GM19351 (cell line): Measurements from ENCODE around the gene DGKK.
"Not testable (repeated sequence)": the region's sequence is repeated elsewhere in the genome, so short reads cannot be mapped to it uniquely, and the experiment has no call there.

Experiments
- ATAC-seq: cut with Tn5 transposase; IDR thresholded peaks from one replicate; pipeline ENCODE4 v1.9.1; 2021; ENCODE audit warnings: mild to moderate bottlenecking, moderate library complexity; ENCODE audit not compliant: unreplicated experiment

The DGKK gene

GRCh38 chrX:50430917-50431575, 39.6 kb downstream of the DGKK start:
- no peak for ATAC-seq

- no peak for ATAC-seq
Measured at GRCh38 chrX:50428174-50428573, 42.5 kb downstream of the DGKK start.

GRCh38 chrX:50407976-50408375, 62.6 kb downstream of the DGKK start:
- no peak for ATAC-seq

GRCh38 chrX:50403903-50404302, 66.7 kb downstream of the DGKK start:
- ATAC-seq = no peak

GRCh38 chrX:50402886-50403285, 67.7 kb downstream of the DGKK start:
- ATAC-seq = no peak

GRCh38 chrX:50393902-50394301, 76.7 kb downstream of the DGKK start:
- ATAC-seq = no peak

- no peak for ATAC-seq
Measured at GRCh38 chrX:50386520-50386919, 84.1 kb downstream of the DGKK start.

- no peak for ATAC-seq
Measured at GRCh38 chrX:50381729-50382415, 88.8 kb downstream of the DGKK start.

- no peak for ATAC-seq
Measured at GRCh38 chrX:50375481-50376267, 95.0 kb downstream of the DGKK start.

GRCh38 chrX:50372966-50373365, 97.7 kb downstream of the DGKK start:
- ATAC-seq = no peak

GRCh38 chrX:50343917-50344316, 126.7 kb downstream of the DGKK start:
- no peak for ATAC-seq

- no peak for ATAC-seq
Measured at GRCh38 chrX:50333308-50333707, 137.3 kb downstream of the DGKK start.

GRCh38 chrX:50332668-50333067, 138.0 kb downstream of the DGKK start:
- not testable (repeated sequence) for ATAC-seq

- no peak for ATAC-seq
Measured at GRCh38 chrX:50327235-50327634, 143.4 kb downstream of the DGKK start.
